Mesodermal cell (in vitro differentiated cells): ENCODE measurements around the gene PARD3B.

Experiments
- H3K27ac ChIP-seq: 2 replicates; pipeline ENCODE4 v1.7.0; 2013; ENCODE audit warnings: mild to moderate bottlenecking, low read depth, low read length, moderate library complexity; ENCODE audit not compliant: severe bottlenecking
- H3K36me3 ChIP-seq: 2 replicates; pipeline ENCODE4 v1.7.1; 2013; ENCODE audit warnings: mild to moderate bottlenecking, low read length, moderate library complexity; ENCODE audit not compliant: control insufficient read depth, insufficient read depth
- H3K4me1 ChIP-seq: one replicate; pipeline ENCODE4 v1.7.1; 2013; ENCODE audit warnings: mild to moderate bottlenecking, low read length; ENCODE audit not compliant: insufficient read depth, control insufficient read depth, poor library complexity, severe bottlenecking
- H3K4me3 ChIP-seq: 2 replicates; pipeline ENCODE4 v1.7.0; 2013; ENCODE audit warnings: low read length, control low read depth, mild to moderate bottlenecking; ENCODE audit not compliant: insufficient read depth, poor library complexity, severe bottlenecking; ENCODE audit errors: extremely low read depth
- H3K9me3 ChIP-seq: 2 replicates; pipeline ENCODE4 v1.7.1; 2013; ENCODE audit warnings: mild to moderate bottlenecking, low read length, moderate library complexity; ENCODE audit not compliant: control insufficient read depth
- WGBS, 2 experiments: methylation state at CpG; one replicate each; pipeline ENCODE4 v1.1.5; 2013; ENCODE audit warnings: missing lambda C conversion rate in 2 of 2; ENCODE audit not compliant: insufficient coverage in 2 of 2; 5-methylcytosine and 5-hydroxymethylcytosine counted together

Gene PARD3B

GRCh38 chr2:204971206-204971907 lies 426.1 kb downstream of the PARD3B start:
- no CpG with 5 or more reads among the region's 2 CpGs for WGBS, 2 experiments
- Histone ChIP-seq H3K9me3 (no peaks in the 10 kb centered on the region), H3K27ac (peak overlapping the region; percentile 20), H3K4me3 (no peak overlapping the region), H3K36me3 (no peaks in the 10 kb centered on the region), H3K4me1 (peaks cover 5% of the 10 kb centered on the region)

GRCh38 chr2:204972161-204972560 lies 426.9 kb downstream of the PARD3B start:
- no peaks in the 10 kb centered on the region for H3K36me3 ChIP-seq
- H3K27ac ChIP-seq, result no peak overlapping the region
- no peak overlapping the region for H3K4me3 ChIP-seq
- H3K4me1 ChIP-seq, result peaks cover 5% of the 10 kb centered on the region
- H3K9me3 ChIP-seq, result no peaks in the 10 kb centered on the region

GRCh38 chr2:204972606-204973336 lies 427.5 kb downstream of the PARD3B start:
- H3K4me3 ChIP-seq, result no peak overlapping the region
- no peaks in the 10 kb centered on the region for H3K9me3 ChIP-seq
- no peaks in the 10 kb centered on the region for H3K36me3 ChIP-seq
- WGBS, 2 experiments, result 50 to 80% methylated on average over 1 to 4 of the region's 5 CpGs
- peak overlapping the region; percentile 6 for H3K27ac ChIP-seq
- peaks cover 5% of the 10 kb centered on the region for H3K4me1 ChIP-seq

GRCh38 chr2:204973616-204974015 lies 428.3 kb downstream of the PARD3B start:
- H3K4me1 ChIP-seq, result peaks cover 5% of the 10 kb centered on the region
- no peak overlapping the region for H3K4me3 ChIP-seq
- no peaks in the 10 kb centered on the region for H3K36me3 ChIP-seq
- H3K9me3 ChIP-seq, result no peaks in the 10 kb centered on the region
- WGBS, 2 experiments, result no CpG with 5 or more reads among the region's 2 CpGs
- H3K27ac ChIP-seq, result no peak overlapping the region

GRCh38 chr2:204974487-204974886 lies 429.2 kb downstream of the PARD3B start:
- WGBS, 2 experiments, result 82 to 100% methylated on average over 1 of the region's 2 CpGs
- Histone ChIP-seq H3K4me3 (no peak overlapping the region), H3K36me3 (no peaks in the 10 kb centered on the region), H3K4me1 (peaks cover 5% of the 10 kb centered on the region), H3K27ac (no peak overlapping the region), H3K9me3 (no peaks in the 10 kb centered on the region)

GRCh38 chr2:204977914-204978313 lies 432.6 kb downstream of the PARD3B start:
- no CpG with 5 or more reads among the region's 1 CpG for WGBS, 2 experiments
- Histone ChIP-seq H3K9me3 (no peaks in the 10 kb centered on the region), H3K4me1 (no peaks in the 10 kb centered on the region), H3K27ac (no peak overlapping the region), H3K36me3 (no peaks in the 10 kb centered on the region), H3K4me3 (no peak overlapping the region)

GRCh38 chr2:204982303-204982702 lies 437.0 kb downstream of the PARD3B start:
- H3K4me3 ChIP-seq, result no peak overlapping the region
- H3K36me3 ChIP-seq, result no peaks in the 10 kb centered on the region
- H3K4me1 ChIP-seq, result no peaks in the 10 kb centered on the region
- H3K9me3 ChIP-seq, result no peaks in the 10 kb centered on the region
- WGBS, 2 experiments, result 50% methylated on average over 1 of the region's 2 CpGs; no CpG with 5 or more reads in 1 of the 2 experiments
- no peak overlapping the region for H3K27ac ChIP-seq

GRCh38 chr2:204984518-204984917 lies 439.2 kb downstream of the PARD3B start:
- no peaks in the 10 kb centered on the region for H3K36me3 ChIP-seq
- no peak overlapping the region for H3K27ac ChIP-seq
- H3K9me3 ChIP-seq, result no peaks in the 10 kb centered on the region
- H3K4me3 ChIP-seq, result no peak overlapping the region
- H3K4me1 ChIP-seq, result no peaks in the 10 kb centered on the region
- WGBS, 2 experiments, result 90% methylated on average over 2 of the region's 3 CpGs; no CpG with 5 or more reads in 1 of the 2 experiments

- WGBS, 2 experiments, result 91 to 100% methylated on average over 4 of the region's 5 CpGs
- Histone ChIP-seq H3K4me1 (no peaks in the 10 kb centered on the region), H3K9me3 (no peaks in the 10 kb centered on the region), H3K4me3 (no peak overlapping the region), H3K36me3 (no peaks in the 10 kb centered on the region), H3K27ac (no peak overlapping the region)
Observed at GRCh38 chr2:204986641-204987040, 441.4 kb downstream of the PARD3B start.

- Histone ChIP-seq H3K9me3 (no peaks in the 10 kb centered on the region), H3K4me3 (no peak overlapping the region), H3K27ac (no peak overlapping the region), H3K4me1 (no peaks in the 10 kb centered on the region), H3K36me3 (no peaks in the 10 kb centered on the region)
- WGBS, 2 experiments, result 50 to 77% methylated on average over 1 to 2 of the region's 3 CpGs
Observed at GRCh38 chr2:204988836-204989235, 443.6 kb downstream of the PARD3B start.

- H3K27ac ChIP-seq, result no peak overlapping the region
- no peaks in the 10 kb centered on the region for H3K4me1 ChIP-seq
- H3K36me3 ChIP-seq, result no peaks in the 10 kb centered on the region
- no CpG with 5 or more reads among the region's 1 CpG for WGBS, 2 experiments
- H3K9me3 ChIP-seq, result no peaks in the 10 kb centered on the region
- no peak overlapping the region for H3K4me3 ChIP-seq
Observed at GRCh38 chr2:204989877-204990276, 444.6 kb downstream of the PARD3B start.
